ENCODE data around the gene TJP2. TPM values are rescaled to one million over a fixed set of nuclear protein-coding genes. Genes with fewer than 3 reads are reported as not detected.

Gene TJP2
- total RNA-seq, 4 donors from 2014 or later = 96.3 to 240 (median 117) TPM

GRCh38 chr9:69204849-69205248, 30.8 kb downstream of the TJP2 start:
- Histone ChIP-seq H3K4me3 (no peak overlapping the region), H3K9me3 (no peaks in the 10 kb centered on the region), H3K36me3 (no peaks in the 10 kb centered on the region), H3K4me1 (peaks cover 16% of the 10 kb centered on the region), H3K27me3 (no peaks in the 10 kb centered on the region), H3K27ac (no peak overlapping the region)
- no peak for DNase-seq (ENCODE audit: low spot score in 2 of 2)
- TF ChIP-seq CTCF (IDR thresholded peaks at IDR 0.05) (no peak), POLR2A (IDR thresholded peaks at IDR 0.05) (no peak)
- 54% methylated on average over 7 of the region's 7 CpGs for WGBS

GRCh38 chr9:69206047-69206446, 32.0 kb downstream of the TJP2 start:
- Histone ChIP-seq H3K27ac (no peak overlapping the region), H3K4me1 (peaks cover 12% of the 10 kb centered on the region), H3K9me3 (no peaks in the 10 kb centered on the region), H3K36me3 (no peaks in the 10 kb centered on the region), H3K4me3 (no peak overlapping the region), H3K27me3 (no peaks in the 10 kb centered on the region)
- no peak for DNase-seq (ENCODE audit: low spot score in 2 of 2)
- TF ChIP-seq POLR2A (IDR thresholded peaks at IDR 0.05) (no peak), EP300 (IDR thresholded peaks at IDR 0.05) (no peak), CTCF (IDR thresholded peaks at IDR 0.05) (no peak), POLR2AphosphoS5 (IDR thresholded peaks at IDR 0.05) (no peak)
- 95% methylated on average over 5 of the region's 5 CpGs for WGBS

GRCh38 chr9:69207503-69207902, 33.4 kb downstream of the TJP2 start:
- Histone ChIP-seq H3K9me3 (no peaks in the 10 kb centered on the region), H3K4me1 (peaks cover 12% of the 10 kb centered on the region), H3K4me3 (no peak overlapping the region), H3K27me3 (no peaks in the 10 kb centered on the region), H3K36me3 (no peaks in the 10 kb centered on the region), H3K27ac (no peak overlapping the region)
- 42% methylated on average over 4 of the region's 6 CpGs for WGBS
- no peak for DNase-seq (ENCODE audit: low spot score in 2 of 2)
- TF ChIP-seq CTCF (IDR thresholded peaks at IDR 0.05) (no peak), POLR2A (IDR thresholded peaks at IDR 0.05) (no peak), POLR2AphosphoS5 (IDR thresholded peaks at IDR 0.05) (no peak), EP300 (IDR thresholded peaks at IDR 0.05) (no peak)

- TF ChIP-seq POLR2AphosphoS5 (IDR thresholded peaks at IDR 0.05) = no peak
- no peak for TF ChIP-seq CTCF (IDR thresholded peaks at IDR 0.05)
- TF ChIP-seq POLR2A (IDR thresholded peaks at IDR 0.05) = no peak
- TF ChIP-seq EP300 (IDR thresholded peaks at IDR 0.05) = no peak
- 81% methylated on average over 3 of the region's 3 CpGs for WGBS
- H3K36me3 ChIP-seq = no peaks in the 10 kb centered on the region
- no peak overlapping the region for H3K27ac ChIP-seq
- no peaks in the 10 kb centered on the region for H3K4me1 ChIP-seq
- no peaks in the 10 kb centered on the region for H3K27me3 ChIP-seq
- no peak for DNase-seq (ENCODE audit: low spot score in 2 of 2)
- no peak overlapping the region for H3K4me3 ChIP-seq
- no peaks in the 10 kb centered on the region for H3K9me3 ChIP-seq
These were observed 37.5 kb downstream of the TJP2 start for GRCh38 chr9:69211424-69212036.

DNA sequence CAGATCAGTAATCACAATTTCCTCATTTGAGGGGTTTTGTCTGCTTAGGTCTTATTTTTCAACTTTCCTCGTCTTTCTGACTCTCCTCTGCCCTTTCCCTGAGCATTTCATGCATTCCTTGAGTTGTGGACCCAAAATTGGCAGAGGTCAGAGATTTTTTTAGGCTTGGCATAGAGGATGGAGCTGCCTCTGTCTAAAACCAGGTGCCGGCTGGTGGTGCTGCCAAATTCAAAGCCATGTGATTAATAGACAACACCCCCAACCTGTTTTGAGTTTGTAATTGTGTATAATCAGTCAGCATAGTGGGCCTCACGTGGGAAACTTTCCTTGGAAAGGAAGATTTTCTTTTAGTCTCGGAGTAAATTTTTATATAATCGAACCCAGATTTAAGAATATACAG, 39.6 kb downstream of the TJP2 start:
- Histone ChIP-seq H3K9me3 (no peaks in the 10 kb centered on the region), H3K36me3 (peaks cover 17% of the 10 kb centered on the region), H3K27me3 (no peaks in the 10 kb centered on the region), H3K4me1 (no peaks in the 10 kb centered on the region), H3K4me3 (no peak overlapping the region), H3K27ac (no peak overlapping the region)
- 79% methylated on average over 5 of the region's 5 CpGs for WGBS
- TF ChIP-seq POLR2AphosphoS5 (IDR thresholded peaks at IDR 0.05) (no peak), POLR2A (IDR thresholded peaks at IDR 0.05) (no peak), CTCF (IDR thresholded peaks at IDR 0.05) (no peak), EP300 (IDR thresholded peaks at IDR 0.05) (no peak)
- DNase-seq (ENCODE audit: low spot score in 2 of 2) = no peak

Data from suprapubic skin (tissue), 4 donors.